ENCODE measurements around the gene DDHD1.

The DDHD1 gene

DNA sequence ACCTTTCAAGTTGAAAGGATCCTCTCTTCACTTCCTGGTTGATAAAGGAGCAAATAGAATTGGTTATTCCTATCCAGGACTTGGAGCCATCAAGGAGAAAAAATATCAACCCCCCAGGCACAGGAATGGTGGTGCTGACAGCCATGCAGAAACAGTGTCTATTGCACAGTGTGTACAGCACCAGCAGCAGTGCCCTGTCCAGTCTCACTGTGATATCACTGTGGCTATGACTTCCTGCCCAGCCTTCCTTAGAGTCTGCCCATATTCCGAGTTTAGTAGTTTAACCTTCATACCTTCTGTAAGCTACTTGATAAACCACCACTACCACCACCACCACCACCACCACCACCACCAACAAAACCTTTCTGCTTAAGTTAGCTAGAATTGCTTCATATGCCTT lies 157.1 kb downstream of the DDHD1 start:
- H3K27me3 Mint-ChIP-seq, result peaks cover 2% of the 10 kb centered on the region
- intact Hi-C loops (cut with micrococcal nuclease), result no loop called here
- H3K27ac Mint-ChIP-seq, result no peak overlapping the region
- no peaks in the 10 kb centered on the region for H3K4me1 Mint-ChIP-seq (ENCODE audit: low read depth)
- H3K4me3 Mint-ChIP-seq, result no peak overlapping the region
- no peaks in the 10 kb centered on the region for H3K9me3 Mint-ChIP-seq
- no peaks in the 10 kb centered on the region for H3K36me3 Mint-ChIP-seq (ENCODE audit: low read depth)

DNA sequence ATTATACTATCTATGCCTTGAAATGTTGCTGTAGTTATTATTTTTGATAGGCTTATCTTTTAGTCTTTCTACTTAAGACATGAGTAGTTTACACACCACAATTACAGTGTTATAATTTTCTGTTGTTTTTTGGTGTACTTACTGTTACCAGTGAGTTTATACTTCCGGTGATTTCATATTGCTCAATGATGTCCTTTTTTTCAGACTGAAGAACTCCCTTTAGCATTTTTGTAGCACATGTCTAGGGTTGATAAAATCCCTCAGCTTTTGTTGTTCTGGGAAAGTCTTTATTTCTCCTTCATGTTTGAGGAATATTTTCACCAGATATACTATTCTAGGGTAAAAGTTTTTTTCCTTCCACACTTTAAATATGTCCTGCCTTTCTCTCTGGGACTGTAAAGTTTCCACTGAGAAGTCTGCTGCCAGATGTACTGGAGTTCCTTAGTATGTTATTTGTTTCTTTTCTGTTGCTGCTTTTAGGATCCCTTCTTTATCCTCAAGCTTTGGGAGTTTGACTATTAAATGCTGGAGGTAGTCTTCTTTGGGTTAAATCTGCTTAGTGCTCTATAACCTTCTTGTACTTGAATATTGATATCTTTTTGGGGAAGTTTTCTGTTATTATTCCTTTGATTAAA lies 160.8 kb downstream of the DDHD1 start:
- no peaks in the 10 kb centered on the region for H3K36me3 Mint-ChIP-seq (ENCODE audit: low read depth)
- intact Hi-C loops (cut with micrococcal nuclease), result no loop called here
- H3K4me1 Mint-ChIP-seq (ENCODE audit: low read depth), result no peaks in the 10 kb centered on the region
- no peaks in the 10 kb centered on the region for H3K27me3 Mint-ChIP-seq
- no peak overlapping the region for H3K27ac Mint-ChIP-seq
- H3K4me3 Mint-ChIP-seq, result no peak overlapping the region
- no peaks in the 10 kb centered on the region for H3K9me3 Mint-ChIP-seq

DNA sequence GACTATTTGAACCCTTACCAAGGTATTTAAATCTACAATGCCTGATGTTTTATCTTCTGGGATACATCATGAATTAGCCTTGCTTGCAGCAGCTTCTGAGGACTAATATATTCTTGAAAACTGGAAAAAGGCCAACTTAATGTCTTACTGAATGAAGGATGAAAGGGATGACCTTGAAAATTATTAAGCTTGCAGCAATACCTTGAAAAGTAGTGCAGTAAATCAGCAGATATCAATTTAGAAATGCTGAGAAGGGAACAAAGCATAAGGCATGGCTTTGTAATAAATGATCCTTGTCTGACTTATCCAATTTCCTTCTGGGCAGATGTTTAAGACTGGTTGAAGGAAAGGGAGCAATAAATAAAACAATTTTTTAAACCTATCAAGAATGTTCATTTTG lies 165.0 kb downstream of the DDHD1 start:
- Mint-ChIP-seq H3K4me3 (no peak overlapping the region), H3K27ac (no peak overlapping the region), H3K27me3 (no peaks in the 10 kb centered on the region), H3K9me3 (no peaks in the 10 kb centered on the region), H3K4me1 (ENCODE audit: low read depth) (no peaks in the 10 kb centered on the region), H3K36me3 (ENCODE audit: low read depth) (no peaks in the 10 kb centered on the region)
- intact Hi-C loops (cut with micrococcal nuclease), result no loop called here

DNA sequence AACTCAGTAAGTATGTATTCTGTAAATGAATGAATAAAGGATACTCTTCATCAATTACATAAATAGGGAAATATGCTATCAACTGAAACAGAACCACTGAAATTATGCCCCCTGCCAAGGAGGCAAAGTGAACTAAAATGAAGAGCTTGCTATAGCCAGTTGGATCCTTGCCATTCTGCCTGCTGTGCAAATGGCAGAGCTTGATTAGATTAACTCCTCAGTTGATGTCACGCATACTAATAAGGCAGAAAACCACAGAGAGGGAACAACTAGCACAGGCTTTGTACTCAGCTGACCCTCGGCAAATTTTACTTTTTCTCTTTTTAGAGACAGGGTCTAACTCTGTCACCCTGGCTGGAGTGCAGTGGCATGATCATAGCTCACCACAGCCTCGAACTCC lies 165.6 kb downstream of the DDHD1 start:
- no peaks in the 10 kb centered on the region for H3K9me3 Mint-ChIP-seq
- H3K4me1 Mint-ChIP-seq (ENCODE audit: low read depth), result no peaks in the 10 kb centered on the region
- no peak overlapping the region for H3K4me3 Mint-ChIP-seq
- intact Hi-C loops (cut with micrococcal nuclease), result no loop called here
- no peaks in the 10 kb centered on the region for H3K27me3 Mint-ChIP-seq
- H3K27ac Mint-ChIP-seq, result no peak overlapping the region
- no peaks in the 10 kb centered on the region for H3K36me3 Mint-ChIP-seq (ENCODE audit: low read depth)

DNA sequence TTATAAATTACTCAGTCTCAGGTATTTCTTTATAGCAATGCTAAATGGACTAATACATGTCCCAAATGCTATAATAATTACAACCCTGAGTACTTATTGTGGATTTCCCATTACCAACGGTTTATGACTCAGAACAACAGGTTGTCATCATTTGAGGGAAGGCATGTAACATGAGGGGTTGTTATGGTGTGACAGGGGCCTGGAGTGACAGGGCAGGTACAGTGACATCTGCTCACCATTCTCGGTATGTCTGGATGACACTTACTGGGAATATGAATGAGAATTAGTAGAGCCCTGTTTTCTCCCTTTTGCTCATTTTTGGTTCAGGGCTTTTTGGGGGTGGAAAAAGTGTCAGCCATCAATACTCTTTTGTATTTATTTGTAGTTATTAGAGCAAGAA lies 166.1 kb downstream of the DDHD1 start:
- Mint-ChIP-seq H3K4me1 (ENCODE audit: low read depth) (no peaks in the 10 kb centered on the region), H3K4me3 (no peak overlapping the region), H3K27ac (no peak overlapping the region), H3K27me3 (no peaks in the 10 kb centered on the region), H3K36me3 (ENCODE audit: low read depth) (no peaks in the 10 kb centered on the region), H3K9me3 (no peaks in the 10 kb centered on the region)
- intact Hi-C loops (cut with micrococcal nuclease), result no loop called here
